Stimulated activated CD8-positive, alpha-beta memory T cell treated with anti-CD3 and anti-CD28 coated beads, Interleukin-2, amount 100 ng/mL, for 48 hours (primary cell): ENCODE data around the gene FBXO28.
"Not testable (repeated sequence)": the region's sequence is repeated elsewhere in the genome, so short reads cannot be mapped to it uniquely, and the experiment has no call there.

Experiments used
- DNase-seq, 2 donors: peaks; one replicate each; pipeline ENCODE4 v3.0.0-alpha.2; 2020; ENCODE audit warnings: low read depth in 2 of 2

The FBXO28 gene

DNA sequence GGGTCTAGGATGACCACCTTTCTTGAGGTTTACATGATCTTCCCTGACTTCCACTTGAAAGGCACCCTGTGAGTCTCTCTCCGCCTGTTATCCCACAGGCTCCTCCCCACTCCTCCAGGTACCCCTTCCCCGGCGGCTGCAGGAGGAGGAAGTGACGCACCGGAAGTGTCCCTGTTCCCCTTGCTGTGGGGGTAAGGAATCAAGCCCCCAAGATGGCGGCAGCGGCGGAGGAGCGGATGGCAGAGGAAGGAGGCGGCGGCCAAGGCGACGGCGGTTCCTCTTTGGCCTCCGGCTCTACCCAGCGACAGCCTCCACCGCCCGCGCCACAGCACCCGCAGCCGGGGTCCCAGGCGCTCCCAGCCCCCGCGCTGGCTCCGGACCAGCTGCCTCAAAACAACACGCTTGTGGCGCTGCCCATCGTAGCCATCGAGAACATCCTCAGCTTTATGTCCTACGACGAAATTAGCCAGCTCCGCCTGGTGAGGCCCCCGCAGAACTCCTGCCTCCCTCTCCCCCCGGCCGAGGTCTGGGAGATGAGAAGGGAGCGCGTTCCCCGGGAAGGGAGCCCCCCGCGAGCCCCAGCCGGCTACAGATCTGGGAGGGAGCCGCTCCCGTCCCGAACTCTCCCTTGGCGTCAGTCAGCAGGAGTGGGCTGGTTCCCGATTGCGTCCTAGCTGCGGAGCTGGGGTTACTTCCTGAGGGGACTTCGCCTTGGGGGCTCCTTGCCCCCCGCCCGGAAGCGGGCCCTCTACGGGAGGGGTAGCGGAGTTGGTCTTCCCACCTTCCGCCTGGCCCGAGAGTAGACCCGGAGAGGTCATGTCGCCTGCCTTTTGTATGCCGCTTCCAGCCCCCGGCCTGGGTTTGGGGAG, at the start of gene FBXO28:
Gene FBXO28, plus strand, starts transcription at position 194 of the 869 bp plus-strand sequence. Its CDS starts 19 bp downstream, at position 213.
- peak; percentile 89 to 93 for DNase-seq

DNA sequence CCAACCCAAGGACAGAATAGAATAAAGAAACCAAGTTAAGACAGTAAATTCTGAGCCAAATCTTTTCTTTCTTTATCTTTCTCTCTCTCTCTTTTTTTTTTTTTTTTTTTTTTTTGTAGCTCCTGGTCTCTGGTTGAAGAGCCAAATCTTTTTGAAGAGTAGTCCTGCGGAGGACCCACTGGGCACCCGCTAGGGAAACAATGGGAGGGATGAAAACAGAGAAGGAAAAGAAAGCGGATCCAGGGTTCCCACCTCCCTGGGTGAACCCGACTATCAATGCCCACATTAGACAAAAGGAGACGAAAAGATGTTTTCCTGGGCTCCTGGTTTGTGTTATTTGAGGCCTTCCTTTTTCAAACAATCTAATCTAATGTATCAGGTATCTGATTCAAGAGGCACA, 49.8 kb upstream of the FBXO28 start:
- DNase-seq: no peak

DNA sequence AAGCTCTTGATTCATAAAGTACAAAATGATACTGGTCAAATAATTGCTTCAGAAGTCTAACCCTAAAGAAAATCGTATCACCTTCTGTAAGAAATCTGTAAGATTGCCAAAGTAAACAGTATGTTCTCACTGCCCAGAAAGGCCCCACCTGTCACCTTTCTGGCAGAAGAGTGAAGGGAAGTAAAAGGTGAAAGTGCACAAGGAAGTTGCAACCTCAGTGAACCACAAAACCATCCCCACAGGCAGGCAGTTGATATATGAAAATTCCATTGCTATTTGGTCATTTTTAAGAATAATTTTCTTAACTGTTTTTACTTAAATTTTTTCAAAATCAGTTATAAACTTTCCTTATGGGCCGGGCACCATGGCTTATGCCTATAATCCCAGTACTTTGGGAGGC, 48.5 kb upstream of the FBXO28 start:
- DNase-seq: no peak

DNA sequence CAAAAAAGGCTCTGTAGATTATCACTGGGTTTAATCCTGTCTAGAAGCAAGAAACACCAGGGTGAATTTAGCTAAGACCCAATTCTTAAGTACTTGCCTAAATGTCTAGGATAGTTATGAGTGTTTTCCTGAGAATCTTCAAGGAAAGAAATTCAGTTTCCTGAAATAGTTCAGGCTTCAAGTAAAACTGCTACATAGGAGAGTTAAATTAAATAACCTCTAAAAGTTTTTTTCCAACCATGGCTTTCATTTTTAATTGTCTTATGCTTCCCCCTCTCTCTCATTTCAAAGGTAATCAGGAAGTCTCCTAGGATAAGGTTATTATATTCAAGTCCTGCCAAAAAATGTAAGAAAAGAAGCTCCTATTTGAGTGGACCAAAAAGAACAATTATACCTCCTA, 46.7 kb upstream of the FBXO28 start:
- DNase-seq: no peak

DNA sequence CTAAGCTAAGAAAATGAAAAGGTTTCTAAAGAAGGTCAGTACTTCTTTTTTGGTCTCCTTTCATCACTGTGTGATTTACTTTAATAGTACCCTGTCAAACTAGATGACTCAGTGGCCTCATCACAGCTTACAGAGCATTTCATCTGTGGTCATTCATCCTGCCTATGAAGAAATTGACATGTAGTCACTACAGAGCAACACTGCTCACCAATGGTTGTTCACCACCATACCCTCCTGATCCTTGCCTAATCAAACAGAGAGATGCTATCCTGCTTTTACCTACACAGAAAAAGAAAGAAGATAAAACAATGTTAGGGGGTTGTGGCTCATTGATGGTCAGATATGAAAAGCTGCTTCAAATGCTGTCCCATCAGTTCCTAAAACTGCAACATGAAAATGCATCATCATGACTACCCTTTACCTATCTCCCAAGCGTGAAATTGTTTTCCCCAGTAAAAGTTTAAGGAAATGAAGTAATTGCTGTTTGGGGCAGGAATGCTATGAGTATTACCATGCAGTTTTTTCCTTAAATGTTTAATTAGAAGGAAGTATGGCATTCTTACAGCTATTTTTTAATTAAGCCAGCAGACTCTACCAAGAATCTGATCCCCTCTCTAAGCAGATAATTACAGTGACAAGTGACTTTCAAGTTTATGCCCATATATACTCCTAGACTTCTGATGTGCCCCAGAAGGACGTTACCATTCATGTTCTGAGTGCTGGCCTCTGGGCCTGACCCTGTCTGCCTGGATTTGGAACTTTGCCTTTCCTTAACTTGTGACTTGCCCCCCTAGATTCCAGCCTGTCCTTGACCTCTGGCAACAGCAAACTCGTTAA, 46.1 kb upstream of the FBXO28 start:
- no peak for DNase-seq

DNA sequence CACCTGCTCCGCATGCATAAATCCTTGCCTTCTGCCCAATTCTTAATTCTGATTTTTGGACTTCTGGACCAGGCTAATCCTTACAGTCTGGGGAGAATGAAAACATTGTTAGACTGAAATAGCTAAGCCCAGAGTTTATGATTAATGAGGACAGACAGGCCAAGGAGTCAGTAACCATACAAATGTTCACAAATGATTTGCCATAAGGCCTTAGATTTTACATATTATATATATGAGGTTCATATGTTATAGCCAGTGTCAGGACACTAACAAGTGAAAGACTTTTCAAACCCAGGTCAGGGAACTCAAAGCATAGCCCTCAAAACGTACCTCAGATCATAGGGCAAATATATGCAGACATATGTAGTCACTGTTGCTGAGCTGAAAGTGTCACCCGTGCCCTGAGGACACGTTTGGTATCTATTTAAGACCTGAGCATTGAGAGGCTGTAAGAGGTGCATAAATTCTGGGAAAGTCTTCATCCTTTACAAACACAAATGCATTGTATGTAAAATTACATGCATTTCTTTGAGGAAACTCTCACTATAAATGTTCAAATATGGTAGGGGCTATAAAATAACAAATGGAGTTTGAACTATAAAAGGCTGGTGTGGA, 45.3 kb upstream of the FBXO28 start:
- no peak for DNase-seq

- DNase-seq: no peak
These were observed 44.8 kb upstream of the FBXO28 start for GRCh38 chr1:224069138-224069537.

DNA sequence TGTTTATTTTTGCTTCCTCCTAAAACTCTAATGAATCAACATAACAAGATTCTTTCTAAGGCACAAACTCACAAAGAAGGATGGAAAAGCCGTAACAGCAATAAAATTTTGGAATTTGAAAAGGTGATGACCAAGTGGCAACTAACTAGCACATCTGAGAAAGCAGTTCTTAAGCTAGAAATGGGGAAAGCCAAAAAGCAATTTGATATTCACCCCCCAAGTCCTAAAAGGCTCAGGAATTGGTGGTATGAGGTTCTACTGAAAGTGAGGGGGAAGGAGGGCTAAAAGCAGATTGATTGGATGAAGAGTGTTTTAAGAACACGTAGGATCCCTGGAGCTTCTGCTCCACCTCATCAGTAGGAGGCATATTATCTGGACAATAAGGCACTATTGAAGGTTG, 43.4 kb upstream of the FBXO28 start:
- DNase-seq: no peak

DNA sequence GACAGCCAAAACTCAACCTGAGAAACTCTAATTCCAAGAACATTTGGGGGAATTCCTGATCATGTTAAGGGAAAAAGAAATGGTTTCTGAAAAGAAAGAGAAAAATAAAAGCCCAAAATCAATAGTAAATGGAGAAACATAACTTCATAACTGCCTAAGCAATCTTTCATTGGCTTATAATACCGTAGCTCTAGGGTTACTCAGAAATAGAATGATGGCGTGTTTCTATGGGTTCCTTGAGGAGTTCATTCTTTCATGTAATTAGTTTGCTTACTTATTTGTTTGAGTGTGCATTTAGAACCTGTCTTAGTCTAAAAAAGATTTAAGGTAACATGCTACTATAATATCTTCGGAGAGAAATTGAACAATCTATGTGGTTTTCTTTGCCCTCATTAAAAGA, 37.5 kb upstream of the FBXO28 start:
- DNase-seq: no peak

GRCh38 chr1:224079644-224080043, 34.3 kb upstream of the FBXO28 start:
- DNase-seq: not testable (repeated sequence)

GRCh38 chr1:224080115-224080774, 33.7 kb upstream of the FBXO28 start:
- no peak for DNase-seq

DNA sequence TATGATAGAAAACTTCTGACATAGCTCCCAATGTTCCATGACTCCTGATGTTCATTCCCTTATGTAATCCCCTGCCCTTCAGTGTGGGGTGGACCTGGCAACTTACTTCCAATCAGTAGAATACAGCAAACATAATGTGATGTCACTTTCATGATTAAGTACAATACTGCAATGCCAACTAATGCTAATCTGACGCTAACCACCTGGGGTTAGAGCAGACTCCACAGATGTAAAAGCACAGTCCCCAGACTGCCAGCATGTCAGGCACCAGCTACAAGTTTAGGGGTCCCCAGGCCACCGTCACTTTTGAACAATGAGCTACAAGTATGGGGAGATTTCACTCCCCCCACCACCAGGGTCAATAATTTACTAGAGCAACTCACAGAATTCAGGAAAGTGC, 32.3 kb upstream of the FBXO28 start:
- no peak for DNase-seq

- no peak for DNase-seq
These were observed 31.8 kb upstream of the FBXO28 start for GRCh38 chr1:224082146-224082545.

DNA sequence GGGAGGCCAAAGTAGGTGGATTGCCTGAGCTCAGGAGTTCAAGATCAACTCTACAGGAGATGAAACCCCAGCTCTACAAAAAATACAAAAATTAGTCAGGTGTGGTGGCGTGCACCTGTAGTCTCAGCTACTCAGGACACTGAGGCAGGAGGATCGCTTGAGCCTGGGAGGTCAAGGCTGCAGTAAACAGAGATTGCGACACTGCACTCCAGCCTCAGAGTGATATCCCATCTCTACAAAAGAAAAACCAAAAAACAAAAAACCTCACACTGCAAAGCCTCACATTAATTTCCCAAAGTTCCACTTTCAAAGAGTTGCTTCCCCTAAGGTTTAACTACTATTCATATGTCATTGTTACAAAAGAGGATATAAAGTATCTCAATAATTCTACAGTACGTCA, 29.0 kb upstream of the FBXO28 start:
- DNase-seq: no peak

GRCh38 chr1:224085421-224086108, 28.3 kb upstream of the FBXO28 start:
- no peak for DNase-seq

DNA sequence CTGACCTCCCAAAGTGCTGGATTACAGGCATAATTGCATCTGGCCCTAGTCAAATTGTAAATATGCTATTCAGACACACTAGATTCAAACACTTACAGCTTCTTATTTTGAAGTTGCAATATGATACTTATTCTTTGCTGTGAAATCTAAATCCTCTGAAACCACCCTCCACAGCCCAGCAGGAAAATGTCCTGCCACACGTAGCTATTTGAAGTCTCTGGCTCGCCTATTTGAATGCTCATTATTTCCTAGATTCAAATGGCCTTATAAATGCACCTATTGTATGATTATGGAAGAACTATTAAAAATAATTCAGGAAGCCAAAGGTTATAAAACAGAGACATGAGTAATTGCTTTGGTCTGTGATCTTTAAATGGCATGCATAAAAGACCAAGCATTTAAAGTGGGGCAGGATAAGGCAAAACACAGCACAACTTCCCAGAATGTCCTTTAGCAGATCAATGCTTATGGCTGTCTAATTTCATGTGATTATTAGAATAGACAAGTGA, 26.6 kb upstream of the FBXO28 start:
- no peak for DNase-seq

- no peak for DNase-seq
These were observed 24.3 kb upstream of the FBXO28 start for GRCh38 chr1:224089583-224089982.

GRCh38 chr1:224090116-224090515, 23.8 kb upstream of the FBXO28 start:
- DNase-seq: no peak

GRCh38 chr1:224092111-224092510, 21.8 kb upstream of the FBXO28 start:
- no peak for DNase-seq

GRCh38 chr1:224092601-224093000, 21.3 kb upstream of the FBXO28 start:
- no peak for DNase-seq

DNA sequence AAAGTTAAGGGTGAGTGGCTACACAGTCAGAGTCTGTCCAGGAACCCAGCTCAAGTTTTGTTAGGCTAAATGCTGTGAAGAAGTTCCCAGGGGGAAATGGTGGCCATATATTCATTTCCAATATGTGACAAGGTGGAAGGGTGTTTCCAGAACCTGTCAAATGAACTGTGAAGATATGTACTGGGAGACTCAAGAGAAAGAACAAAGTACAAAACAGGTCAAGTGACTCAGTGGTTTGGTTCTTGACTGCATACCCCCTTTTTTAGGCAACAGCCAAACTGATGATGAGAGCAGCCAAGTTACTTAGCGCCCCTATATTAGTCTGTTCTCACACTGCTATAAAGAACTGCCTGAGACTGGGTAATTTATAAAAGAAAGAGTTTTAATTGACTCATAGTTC, 18.6 kb upstream of the FBXO28 start:
- no peak for DNase-seq
